Measurements from ENCODE around the gene TOB2. TPM values are rescaled to one million over a fixed set of nuclear protein-coding genes. Genes with fewer than 3 reads are reported as not detected.

Gene TOB2
- total and polyA plus RNA-seq, 9 of the 15 experiments (the other 6 are each of a cell fraction or from before 2014, with no cell fraction given): 3.3 to 20.5 (median 7.3) TPM

DNA sequence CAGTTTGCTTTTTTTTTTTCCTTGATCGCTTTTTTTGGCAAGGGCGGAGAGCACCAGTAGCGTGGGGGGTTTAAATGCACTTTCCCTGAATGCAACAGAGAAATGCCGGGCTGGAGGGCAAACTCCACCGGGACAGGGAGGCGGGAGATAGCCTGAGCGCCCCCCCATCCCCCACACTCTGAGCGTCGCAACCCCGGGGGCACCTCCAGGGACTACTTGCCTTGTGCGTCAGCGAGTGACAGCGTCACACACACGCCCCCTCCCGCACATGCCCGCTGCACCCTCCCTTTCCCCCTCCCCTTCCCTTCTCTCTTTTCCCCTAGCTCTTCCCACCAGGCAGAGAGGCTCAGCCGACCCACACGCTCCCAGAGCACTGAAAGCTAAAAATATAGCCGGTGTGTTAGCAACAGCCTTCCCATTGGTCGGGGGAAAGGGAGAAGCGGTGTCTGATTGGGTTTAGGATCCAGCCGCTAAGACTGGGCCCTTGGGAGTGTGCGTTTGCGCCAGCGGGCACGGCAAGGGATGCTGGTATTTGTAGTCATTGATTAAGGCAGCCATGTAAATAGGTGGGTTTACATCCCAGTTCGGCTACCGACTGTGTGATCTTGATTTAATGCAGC lies 1.7 kb upstream of the TOB2 start (continued):
- TF ChIP-seq POLR2B (IDR thresholded peaks at IDR 0.05; ENCODE audit: low read depth, partially characterized antibody): peak; percentile 45
- peak; percentile 14 to 63 for TF ChIP-seq AFF1 (IDR thresholded peaks at IDR 0.05; ENCODE audit: low read depth in 1 of 2, partially characterized antibody in 2 of 2)
- no peak for TF ChIP-seq ATF4 (CRISPR knock-in tag; IDR thresholded peaks at IDR 0.05)
- peak; percentile 90 to 91 for TF ChIP-seq NRF1 (conservative IDR thresholded peaks at IDR 0.05 in 1 of 2, IDR thresholded peaks at IDR 0.05 in 1 of 2)
- TF ChIP-seq GABPB1 (CRISPR knock-in tag; IDR thresholded peaks at IDR 0.05): peak; percentile 42; the same call in 1 of the 2 replicates
- peak; percentile 39 for TF ChIP-seq PRDM10 (IDR thresholded peaks at IDR 0.05; ENCODE audit: partially characterized antibody)
- TF ChIP-seq RFX1 (IDR thresholded peaks at IDR 0.05): peak; percentile 48; the same call in 1 of the 2 replicates
- peak; percentile 67 to 77 for TF ChIP-seq MAZ (CRISPR knock-in tag; conservative IDR thresholded peaks at IDR 0.05 in 1 of 2, IDR thresholded peaks at IDR 0.05 in 1 of 2)
- TF ChIP-seq E2F6 (IDR thresholded peaks at IDR 0.05; ENCODE audit: borderline replicate concordance in 1 of 2, extremely low read depth in 1 of 2, insufficient read depth in 1 of 2, insufficient read length in 1 of 2, low read depth in 1 of 2, low read length in 1 of 2, poor library complexity in 1 of 2, severe bottlenecking in 1 of 2): peak; percentile 33
- TF ChIP-seq ZZZ3 (IDR thresholded peaks at IDR 0.05): no peak
- TF ChIP-seq SRSF7 (optimal IDR thresholded peaks at IDR 0.05; ENCODE audit: low read depth, low read length): no peak
- TF ChIP-seq ZNF740 (CRISPR knock-in tag; IDR thresholded peaks at IDR 0.05): peak; percentile 43; the same call in 1 of the 2 replicates
- TF ChIP-seq ZNF740 (tag; IDR thresholded peaks at IDR 0.05): peak in 1 of 2 experiments; percentile 53; a peak in 1 of 4 replicates
- TF ChIP-seq MCM5 (IDR thresholded peaks at IDR 0.05; ENCODE audit: low read depth): no peak
- TF ChIP-seq ZNF589 (CRISPR knock-in tag; IDR thresholded peaks at IDR 0.05; ENCODE audit: low read depth): no peak

Measured in K562 (cell line).